Ureter (tissue), 1 donor: ENCODE measurements around the gene CFAP54. TPM values are rescaled to one million over a fixed set of nuclear protein-coding genes. Genes with fewer than 3 reads are reported as not detected.
"Not testable (repeated sequence)": the region's sequence is repeated elsewhere in the genome, so short reads cannot be mapped to it uniquely, and the experiment has no call there.

Source experiments
- DNase-seq: peaks from one replicate; pipeline ENCODE4 v3.0.0-alpha.2; 2020; ENCODE audit warnings: low spot score
- total RNA-seq: library from RNA; stranded (reverse); gene quantifications from one replicate; pipeline ENCODE4 v1.2.4, GENCODE V29; 2023
- donor health status: DM: yes; HTN: yes; CAD: no.

CFAP54 gene
- total RNA-seq, 1 donor from 2014 or later, result 2.6 TPM

GRCh38 chr12:96472384-96472783 lies 17.0 kb upstream of the CFAP54 start:
- no peak for DNase-seq

DNA sequence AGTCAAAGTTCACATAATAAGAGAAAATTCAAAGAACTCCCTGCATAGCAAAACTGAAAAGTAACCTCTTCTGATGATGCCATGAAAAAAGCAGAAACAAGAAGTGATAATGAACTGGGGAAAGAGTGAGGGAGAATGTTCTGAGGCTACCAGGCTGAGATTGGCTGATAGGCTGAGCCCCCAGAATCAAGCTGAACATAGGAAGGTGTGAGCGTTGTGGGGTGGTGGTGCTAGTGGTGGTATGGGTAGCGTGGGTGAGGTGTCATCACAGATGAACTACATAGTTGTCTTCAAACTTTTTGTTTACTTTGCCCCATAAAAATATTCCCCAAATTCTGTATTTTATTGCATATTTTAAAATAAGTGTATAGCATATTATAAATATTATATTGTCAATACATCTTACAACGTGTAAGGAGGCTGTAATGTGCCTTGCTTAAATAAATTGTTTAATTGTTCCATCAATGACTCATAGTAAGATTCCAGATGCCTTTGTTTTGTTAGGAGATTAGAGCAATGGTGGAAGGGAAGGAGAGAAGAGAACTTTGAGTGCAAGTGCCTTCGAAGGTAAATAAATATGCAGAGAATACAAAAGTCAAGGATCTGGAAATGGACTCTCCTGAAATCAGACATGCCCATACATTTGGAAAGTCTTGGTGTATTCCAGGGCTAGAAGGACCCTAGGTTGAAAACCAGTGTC lies 15.8 kb upstream of the CFAP54 start:
- DNase-seq, result no peak

DNA sequence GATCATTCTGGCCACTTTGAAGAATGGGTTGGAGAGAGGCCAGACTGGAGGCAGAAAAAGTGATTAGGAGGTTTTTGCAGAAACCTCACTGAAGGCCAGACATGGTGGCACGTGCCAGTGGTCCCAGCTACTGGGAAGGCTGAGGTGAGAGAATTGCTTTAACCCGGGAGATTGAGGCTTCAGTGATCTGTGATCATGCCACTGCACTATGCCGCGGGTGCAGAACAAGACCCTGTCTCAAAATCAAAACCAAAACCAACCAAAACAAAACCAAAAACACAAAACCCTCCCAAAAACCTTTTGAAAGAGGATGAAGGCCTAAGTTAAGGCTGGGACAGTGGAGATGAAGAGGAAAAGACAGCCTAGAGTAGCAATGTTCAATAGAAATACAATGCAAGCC lies 15.2 kb upstream of the CFAP54 start:
- DNase-seq, result no peak

- no peak for DNase-seq
These were observed 11.4 kb upstream of the CFAP54 start for GRCh38 chr12:96478011-96478410.

DNA sequence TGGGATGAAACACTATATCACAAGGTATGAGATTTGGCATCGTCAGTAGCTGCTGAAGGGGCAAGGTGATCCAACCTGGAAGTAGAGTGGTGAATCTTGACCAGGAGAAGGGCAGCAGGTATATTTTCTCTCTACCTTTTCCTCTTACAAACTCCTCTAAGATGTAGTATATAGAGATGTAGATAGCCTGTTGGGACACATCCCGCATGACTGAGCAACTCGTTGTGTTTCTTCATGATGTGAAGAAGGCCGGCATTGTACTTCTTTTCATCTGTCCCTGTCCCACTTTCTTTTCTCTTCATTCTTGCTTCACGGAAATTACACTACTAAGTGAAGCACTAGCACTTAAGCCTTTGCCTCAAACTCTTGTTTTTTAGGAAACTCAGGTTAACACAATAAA lies 7.3 kb upstream of the CFAP54 start:
- DNase-seq, result no peak

- no peak for DNase-seq
These were observed 6.3 kb upstream of the CFAP54 start for GRCh38 chr12:96483116-96483515.

- DNase-seq, result no peak
These were observed 2.4 kb upstream of the CFAP54 start for GRCh38 chr12:96486751-96487613.

DNA sequence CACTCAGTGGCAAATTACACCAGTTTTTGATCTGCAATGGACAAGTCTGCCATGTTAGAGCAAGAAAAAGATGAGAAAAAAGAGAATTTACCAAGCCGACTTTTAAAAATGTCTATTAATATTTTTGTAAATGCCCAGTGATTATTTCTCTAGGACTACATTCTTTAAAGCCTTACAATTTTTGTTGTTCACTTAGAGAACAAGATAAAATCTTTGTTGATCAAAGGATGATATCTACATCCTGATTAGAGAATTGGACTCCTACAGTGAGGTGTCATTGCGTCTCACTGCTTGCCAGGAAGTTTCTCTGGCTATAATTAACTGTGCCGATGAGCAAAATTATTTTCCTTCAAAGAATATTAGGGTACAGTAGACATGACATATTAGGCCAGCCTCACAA lies 1.7 kb upstream of the CFAP54 start:
- DNase-seq, result no peak

DNA sequence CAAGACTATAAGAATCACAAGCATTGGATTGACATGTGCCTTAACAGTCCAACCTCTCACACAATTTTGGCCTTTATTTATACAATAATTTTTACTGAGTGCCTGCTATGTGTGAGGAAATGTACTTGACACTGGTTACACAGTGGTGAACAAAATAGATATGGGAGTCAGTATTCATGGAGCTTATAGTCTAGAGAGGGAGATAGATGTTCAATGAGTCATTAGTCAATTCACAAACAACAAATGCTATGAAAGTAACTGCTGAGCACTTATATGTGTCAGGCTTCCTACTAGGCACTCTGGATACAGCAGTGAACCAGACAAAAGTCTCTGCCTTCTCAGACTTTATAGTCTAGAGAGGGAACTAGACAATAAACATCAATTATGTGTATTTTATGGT lies 3.7 kb downstream of the CFAP54 start:
- no peak for DNase-seq

GRCh38 chr12:96494154-96494553 lies 4.8 kb downstream of the CFAP54 start:
- not testable (repeated sequence) for DNase-seq

- no peak for DNase-seq
These were observed 5.8 kb downstream of the CFAP54 start for GRCh38 chr12:96495155-96495554.

DNA sequence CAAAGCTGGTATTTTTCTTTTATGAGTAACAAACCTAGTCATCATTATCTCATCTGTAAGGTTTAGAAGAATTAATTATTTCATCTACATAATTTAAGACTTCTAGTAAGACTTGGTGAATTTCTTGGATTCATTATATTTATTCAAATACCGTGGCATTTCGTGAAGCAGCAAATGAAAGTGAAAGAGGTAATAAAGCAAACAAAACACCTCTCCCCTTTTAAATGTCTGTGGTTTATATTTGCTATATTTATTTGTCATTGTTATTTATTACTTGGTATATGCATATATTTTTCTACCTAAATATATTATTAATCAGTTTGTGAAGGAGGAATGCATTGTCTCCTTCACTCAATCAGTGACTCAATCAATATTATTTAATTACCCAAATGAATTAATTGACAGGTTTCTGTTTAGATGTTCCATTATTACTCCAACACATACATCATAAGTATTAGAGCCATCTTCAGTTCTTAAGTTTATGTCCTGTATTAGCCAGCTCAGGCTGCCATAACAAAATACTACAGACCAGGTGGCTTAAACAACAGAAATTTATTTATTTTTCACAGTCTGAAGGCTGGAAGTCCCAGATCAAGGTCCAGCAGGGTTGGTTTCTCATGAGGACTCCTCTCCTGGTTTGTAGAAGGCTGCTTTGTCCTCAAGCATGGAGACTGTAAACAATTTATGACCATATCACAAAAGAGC lies 6.6 kb downstream of the CFAP54 start:
- DNase-seq, result no peak

DNA sequence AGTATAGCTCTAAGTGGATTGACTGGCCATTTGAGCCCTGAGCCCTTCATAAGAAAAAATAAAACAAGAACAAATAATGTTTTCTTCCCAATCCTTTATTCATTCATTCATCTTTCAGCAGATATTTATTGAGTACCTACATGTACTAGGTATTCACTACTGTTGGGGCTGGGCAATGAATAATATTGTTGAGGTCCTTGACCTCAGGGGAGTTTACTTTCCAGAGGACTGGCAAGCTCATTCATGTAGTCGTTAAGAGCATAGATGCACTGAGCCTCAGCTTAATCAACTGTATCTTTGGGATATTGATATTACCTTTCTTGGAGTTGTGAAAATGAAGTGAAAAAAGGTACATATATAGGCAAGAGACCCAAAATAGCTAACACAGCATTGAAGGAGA lies 7.6 kb downstream of the CFAP54 start:
- DNase-seq, result no peak

DNA sequence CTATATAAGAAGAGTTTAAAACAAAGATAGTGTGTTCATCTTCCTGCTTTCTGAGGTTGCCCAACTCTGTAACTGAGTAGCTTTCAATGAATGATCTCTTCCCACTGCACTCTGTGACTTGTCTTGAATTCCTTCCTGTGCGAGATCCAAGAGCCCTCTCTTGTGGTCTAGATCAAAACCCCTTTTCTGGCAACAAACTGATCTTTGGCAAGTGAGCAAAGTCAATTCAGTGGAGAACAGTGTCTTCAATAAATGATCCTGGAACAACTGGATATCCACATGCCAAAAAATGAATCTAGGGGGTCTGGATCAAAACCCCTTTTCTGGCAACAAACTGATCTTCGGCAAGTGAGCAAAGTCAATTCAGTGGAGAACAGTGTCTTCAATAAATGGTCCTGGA lies 8.5 kb downstream of the CFAP54 start:
- DNase-seq, result no peak

DNA sequence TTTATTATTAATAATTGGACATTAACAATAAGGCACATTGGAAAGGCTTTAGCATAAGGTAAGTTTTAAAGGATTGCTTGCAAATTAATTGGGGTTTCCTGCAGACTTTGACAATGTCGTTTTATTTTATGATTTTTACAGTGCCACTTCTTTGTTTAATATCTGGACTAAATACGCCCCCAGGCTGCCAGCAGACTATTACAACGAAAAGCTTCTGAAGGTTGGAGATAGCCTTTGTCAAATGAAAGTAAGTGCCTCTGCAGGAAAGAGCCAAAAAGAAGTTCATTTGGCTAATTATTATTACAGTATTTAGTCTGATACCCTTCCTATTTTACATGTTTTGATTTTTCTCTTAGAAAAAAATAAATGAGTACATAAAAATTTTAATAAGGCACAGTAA lies 11.3 kb downstream of the CFAP54 start:
- no peak for DNase-seq

- peak; percentile 57 for DNase-seq
These were observed 11.9 kb downstream of the CFAP54 start for GRCh38 chr12:96501133-96501761.

- no peak for DNase-seq
These were observed 12.5 kb downstream of the CFAP54 start for GRCh38 chr12:96501908-96502307.

GRCh38 chr12:96502477-96502876 lies 13.1 kb downstream of the CFAP54 start:
- no peak for DNase-seq

GRCh38 chr12:96502949-96503532 lies 13.7 kb downstream of the CFAP54 start:
- DNase-seq, result no peak

DNA sequence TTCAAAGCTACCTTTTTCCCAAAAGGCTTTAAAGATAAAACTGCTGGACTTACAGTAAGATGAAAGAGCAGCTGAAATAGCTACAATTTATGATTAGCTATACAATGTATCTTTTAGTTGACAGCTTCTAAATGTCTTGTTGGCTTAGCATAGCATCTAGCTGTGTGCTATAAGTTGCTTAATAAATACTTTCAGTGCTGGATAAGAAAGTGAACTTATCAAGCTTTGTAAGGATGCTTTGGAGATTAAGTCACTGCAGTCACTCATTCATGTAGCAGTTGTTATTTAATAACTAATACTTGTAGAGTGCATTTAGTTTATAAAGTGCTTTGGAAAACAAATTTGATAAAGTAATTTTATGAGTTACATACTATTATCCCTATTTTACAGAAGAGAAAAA lies 14.6 kb downstream of the CFAP54 start:
- DNase-seq, result no peak

DNA sequence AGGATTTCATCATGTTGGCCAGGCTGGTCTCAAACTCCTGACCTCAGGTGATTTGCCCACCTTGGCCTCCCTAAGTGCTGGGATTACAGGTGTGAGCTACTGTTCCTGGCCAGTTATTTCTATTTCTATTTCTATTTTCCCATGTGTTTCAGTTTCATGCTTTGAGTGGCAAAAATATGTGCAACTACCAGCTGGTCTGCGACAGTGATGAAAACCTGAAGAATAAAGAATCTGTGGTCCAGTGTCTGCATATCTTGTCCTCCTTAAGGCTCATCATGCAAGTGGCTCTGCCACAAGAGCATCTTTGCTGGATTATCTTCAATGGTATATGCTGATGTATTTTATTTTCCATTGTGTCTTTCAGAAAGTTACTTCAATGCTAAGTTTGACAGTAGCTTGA lies 17.4 kb downstream of the CFAP54 start:
- no peak for DNase-seq

DNA sequence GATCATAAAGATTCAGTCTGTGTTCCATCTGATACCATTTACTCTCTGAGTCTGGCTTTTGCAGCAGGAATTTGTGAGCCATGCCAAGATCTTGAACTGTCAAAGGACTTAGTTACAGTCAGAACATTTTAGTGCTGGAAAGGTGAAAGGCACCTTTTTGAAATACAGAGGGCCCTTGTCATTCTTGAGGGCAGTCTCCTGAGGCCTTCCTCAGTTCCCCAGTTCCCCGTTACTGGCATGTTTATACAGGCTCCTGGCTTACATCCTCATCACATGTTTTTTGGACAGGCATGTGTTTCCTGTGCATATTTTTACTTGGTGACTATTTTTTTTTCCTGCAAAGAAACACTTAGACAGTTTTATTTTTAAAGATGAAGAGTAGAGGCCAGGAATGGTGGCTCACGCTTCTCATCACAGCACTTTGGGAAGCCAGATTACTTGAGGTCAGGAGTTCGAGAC lies 21.0 kb downstream of the CFAP54 start:
- DNase-seq, result no peak
